Activated CD4-positive, alpha-beta T cell treated with anti-CD3 and anti-CD28 coated beads, Interleukin-2, Interleukin-6, amounts not matched to agents 100 ng/mL and 50 ng/mL, durations not matched to agents 16 hours and 8 hours (primary cell): Measurements from ENCODE around the gene RABGAP1L.
"Not testable (repeated sequence)": the region's sequence is repeated elsewhere in the genome, so short reads cannot be mapped to it uniquely, and the experiment has no call there.

Experiments used
- DNase-seq: peaks from one replicate; pipeline ENCODE4 v3.0.0-alpha.2; 2020

RABGAP1L gene

DNA sequence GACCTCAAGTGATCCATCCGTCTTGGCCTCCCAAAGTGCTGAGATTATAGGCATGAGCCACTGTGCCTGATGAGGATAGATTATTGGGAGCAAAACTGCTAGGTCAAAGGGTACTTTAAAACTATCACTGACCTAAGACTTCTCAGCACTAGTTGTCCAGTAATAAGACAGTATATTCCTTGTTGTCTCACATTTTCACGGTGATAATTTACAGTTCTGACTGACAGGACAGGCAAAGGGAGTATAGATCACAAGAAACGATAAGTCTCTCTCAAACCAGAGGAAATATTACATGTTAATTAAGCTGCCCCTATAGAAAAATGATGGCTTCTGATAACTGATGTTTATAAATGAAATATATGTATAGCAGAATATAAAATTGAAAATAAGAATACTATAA, 860.2 kb downstream of the RABGAP1L start:
- no peak for DNase-seq

DNA sequence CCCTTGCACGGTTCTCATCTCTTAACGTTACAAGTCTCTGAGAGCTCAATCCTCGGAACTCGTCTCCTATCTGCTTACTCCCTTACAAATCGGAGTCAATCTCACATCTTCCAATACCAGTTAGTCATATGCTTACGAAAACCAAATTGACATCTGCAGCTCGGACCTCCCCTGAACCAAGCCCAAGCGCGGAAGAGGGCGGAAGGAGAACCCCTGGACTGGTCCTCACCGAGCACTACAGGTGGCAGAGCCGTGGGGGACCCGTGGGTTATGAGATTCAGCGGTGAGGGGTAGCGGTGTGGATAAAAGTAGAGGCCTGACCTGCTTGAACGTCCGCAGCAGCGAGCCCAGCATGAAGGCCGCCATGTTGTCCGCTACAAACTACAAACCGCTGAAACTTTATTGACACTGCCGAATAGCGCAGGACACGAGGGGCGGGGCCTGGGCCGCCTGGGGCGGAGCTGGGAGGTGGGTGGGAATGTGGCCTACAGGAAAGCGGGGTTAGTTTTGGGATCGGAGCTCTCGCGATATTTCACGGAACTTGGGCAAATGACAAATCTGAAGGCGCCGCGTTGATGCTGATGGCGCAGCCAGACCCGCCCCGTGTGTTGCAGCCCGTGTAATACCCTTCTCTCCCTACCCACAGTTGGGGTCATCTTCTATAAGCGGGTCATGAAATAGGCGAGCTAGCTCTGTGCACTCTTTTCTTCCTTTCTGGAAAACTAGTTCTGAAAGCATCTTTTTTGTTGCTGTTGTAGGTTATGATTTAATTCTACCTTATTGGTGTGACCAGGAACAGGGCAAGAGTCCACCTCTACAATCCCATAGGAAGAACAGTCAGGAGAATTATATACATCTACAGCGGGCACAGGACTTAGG, 864.0 kb downstream of the RABGAP1L start, which contains the start of gene MRPS14:
Gene MRPS14, minus strand, starts transcription at position 383 of the 879 bp plus-strand sequence. Its CDS starts 17 bp downstream, at position 366.
- peak; percentile 99 for DNase-seq

DNA sequence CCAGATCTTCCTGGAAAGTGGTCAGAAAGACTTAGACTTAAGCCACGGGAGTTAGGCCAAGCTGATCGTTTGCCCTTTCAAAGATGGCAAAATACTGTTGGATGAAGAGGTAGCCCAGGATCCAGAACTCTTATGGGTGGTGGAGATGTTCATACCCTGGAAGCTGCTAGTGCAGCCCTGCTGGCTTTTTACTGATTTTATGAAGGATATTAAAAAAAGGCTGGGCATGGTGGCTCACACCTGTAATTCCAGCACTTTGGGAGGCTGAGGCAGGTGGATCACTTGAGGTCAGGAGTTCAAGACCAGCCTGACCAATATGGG, 864.6 kb downstream of the RABGAP1L start:
- not testable (repeated sequence) for DNase-seq

DNA sequence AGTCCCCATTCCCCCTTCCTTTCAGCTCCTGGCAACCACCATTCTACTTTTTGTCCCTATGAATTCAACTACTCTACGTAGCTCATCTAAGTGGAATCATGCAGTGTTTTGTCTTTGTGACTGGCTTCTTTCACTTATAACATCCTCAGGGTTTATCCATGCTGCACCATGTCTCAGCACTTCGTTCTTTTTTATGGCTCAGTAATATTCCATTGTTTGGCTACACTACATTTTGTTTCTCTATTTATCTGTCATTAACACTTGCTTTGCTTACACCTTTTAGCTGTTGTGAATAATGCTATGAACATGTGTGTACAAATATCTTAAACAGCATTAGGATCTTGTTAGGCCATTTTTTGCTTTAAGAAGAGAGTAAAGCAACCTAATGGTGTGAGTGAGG, 865.5 kb downstream of the RABGAP1L start:
- no peak for DNase-seq

DNA sequence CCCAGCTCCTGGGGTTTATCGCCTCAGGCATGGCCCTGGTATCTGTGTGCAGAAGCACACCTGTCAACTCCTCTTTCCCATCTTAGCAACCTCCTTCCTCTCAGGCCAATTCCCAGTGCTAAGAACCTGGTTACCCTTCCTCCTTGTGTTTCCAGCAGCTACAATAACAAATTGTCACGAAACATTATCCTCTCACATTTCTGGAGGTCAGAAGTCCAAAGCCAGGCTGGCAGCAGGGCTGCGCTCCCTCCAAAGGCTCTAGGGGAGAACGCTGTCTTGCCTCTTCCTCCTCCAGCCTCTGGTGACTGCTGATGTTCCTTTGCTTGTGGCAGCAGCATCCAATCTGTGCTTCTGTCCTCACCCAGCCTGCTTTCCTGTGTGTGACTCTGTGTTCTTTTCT, 874.6 kb downstream of the RABGAP1L start:
- no peak for DNase-seq

DNA sequence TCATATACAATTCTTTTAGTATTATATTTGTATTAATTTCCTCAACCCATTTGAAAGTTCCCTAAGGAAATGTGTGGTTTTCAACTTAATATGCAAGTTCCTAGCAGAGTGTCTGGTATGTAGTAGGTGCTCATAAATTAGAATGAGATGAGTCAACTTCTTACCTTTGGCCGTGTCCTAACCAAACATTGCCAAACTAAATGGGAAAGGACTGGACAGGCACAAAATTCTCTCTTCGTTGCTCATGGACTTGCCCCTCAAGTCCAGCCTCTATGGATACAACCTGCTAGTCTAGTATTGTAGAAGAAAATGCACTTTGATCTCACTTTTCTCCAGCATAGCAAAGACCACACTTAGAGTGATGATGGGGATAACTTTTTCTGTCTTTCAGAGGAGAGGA, 875.5 kb downstream of the RABGAP1L start:
- no peak for DNase-seq

DNA sequence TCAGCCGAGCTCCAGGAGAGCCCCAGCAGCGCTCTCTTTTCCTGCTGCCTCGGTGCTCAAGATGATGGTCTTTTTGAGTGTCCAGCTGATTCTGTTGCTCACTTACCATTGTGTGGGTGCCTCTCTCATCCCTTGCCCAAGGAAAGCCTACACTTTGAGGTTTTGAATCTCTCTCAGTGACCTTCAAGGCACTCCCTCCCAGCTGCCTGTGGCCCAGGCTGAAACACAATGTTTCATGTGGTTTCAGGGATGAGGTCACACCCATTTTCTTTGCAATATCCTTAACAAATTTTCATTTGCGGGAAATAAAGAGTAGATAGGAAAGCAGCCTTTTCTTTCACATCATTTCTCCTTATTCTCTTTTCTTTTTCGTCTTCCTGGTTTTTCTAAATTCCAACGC, 876.5 kb downstream of the RABGAP1L start:
- DNase-seq: no peak

DNA sequence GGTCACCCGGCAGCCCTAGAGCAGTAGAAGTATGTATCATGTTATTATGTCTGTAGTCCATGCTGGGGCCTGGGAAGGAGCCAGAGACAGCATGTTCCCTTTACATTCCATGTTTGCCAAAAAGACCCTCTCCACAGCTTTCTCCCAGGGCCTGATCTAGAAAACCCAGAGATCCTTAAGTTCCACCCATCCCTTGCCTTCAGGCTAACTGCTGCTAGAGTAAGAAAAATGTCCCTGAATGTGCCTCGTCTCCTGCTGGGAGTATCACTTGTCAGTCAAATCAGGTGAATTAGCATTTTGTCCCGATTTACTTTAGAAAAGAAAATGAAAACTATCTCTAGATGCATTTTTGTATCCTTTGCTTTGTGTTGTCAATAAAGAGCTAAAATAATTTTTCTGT, 877.2 kb downstream of the RABGAP1L start:
- no peak for DNase-seq

DNA sequence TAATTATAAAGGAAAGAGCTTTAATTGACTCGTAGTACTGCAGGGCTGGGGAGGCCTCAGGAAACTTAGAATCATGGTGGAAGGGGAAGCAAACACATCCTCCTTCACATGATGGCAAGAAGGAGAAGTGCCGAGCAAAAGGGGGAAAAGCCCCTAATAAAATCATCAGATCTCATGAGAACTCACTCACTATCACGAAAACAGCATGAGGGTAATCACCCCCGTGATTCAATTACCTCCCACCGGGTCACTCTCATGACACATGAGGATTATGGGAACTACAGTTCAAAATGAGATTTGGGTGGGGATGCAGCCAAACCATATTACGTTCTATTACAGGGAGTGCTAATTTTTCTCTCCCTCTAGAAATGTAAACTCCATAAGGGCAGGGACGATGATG, 878.1 kb downstream of the RABGAP1L start:
- DNase-seq: no peak

DNA sequence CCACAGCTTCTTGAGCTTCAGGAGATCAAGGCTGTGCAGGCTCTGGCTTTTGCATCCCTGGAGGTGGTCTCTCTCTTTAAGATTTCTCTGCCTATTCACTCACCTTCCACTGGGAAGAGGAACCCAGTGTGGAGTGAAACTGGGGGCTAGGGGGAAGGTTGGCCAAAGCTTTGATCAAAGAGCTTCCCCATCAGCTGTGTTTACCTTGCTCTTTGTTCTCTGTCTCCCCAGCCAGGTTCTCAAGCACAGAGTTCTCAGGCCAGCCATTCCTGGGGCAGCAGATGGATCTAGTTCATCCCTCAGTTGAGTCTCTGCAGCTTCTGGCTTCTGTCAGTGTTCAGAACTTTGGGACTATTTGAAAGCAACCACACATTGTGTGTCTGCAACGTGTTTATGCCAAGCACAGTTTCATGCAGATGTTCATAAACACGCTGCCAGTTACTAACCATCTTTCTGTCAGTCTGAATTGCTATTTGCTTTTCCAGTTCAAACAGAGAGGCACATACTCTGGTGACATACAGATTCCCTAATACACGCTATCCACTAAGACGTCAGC, 881.1 kb downstream of the RABGAP1L start:
- DNase-seq: no peak

DNA sequence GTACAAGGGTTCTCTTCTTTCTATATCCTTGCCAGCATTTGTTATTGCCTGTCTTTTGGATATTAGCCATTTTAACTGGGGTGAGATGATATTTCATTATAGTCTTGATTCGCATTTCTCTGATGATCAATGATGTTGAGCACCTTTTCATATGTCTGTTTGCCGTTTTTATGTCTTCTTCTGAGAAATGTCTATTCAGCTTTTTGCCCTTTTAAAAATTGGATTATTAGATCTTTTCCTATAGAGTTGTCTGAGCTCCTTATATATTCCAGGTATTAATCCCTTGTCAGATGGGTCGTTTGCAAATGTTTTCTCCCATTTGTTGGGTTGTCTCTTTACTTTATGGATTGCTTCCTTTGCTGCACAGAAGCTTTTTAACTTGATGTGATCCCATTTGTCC, 883.3 kb downstream of the RABGAP1L start:
- no peak for DNase-seq

DNA sequence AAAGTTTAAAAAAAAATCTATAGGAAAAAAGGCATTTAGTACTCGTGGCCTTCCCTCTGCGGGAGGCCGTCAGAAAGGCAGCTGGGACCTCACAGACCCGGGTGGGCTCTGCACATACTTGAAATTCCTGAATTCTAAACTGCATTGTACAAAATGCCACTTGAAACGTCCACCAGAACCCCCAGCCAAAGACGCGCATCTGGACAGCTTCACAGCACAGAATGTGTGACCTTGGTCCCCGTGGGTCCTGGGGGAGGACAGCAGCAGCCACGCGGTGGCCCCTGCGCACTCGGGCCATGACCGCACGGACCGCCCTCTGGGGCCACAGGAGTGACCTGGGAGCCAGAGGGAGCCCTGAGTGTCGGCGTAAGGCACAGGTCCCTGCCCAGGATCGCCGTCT, 884.5 kb downstream of the RABGAP1L start:
- DNase-seq: no peak

DNA sequence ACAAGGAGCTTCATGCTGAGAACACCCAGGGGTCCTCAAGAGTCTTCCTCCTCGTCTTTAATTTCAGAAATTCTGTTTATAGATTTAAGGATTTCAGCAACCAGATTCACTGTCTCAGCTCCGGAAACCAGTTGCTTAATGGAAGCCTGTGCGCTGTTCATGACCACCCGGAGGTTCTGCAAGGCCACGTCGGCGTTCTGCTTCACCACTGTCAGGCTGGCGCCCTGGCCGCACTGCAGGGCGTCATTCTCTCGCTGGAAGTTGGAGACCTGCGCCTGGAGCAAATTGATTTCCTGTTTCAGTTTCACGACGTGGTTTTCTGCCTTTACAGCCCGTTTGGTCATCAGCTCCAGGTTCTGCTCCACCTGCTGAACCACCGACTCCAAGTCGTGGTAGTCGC, 885.3 kb downstream of the RABGAP1L start:
- not testable (repeated sequence) for DNase-seq
